Nephron progenitor cell (in vitro differentiated cells): ENCODE data around the gene PC.

Source experiments
- DNase-seq: peaks from one replicate; pipeline ENCODE4 v3.0.0; 2021
- H3K27ac Mint-ChIP-seq: 2 replicates; pipeline ENCODE4 v1.8.0; 2021; ENCODE audit warnings: mild to moderate bottlenecking, moderate library complexity, mixed read lengths
- H3K27me3 Mint-ChIP-seq: 2 replicates; pipeline ENCODE4 v1.8.0; 2021; ENCODE audit warnings: mild to moderate bottlenecking, low read depth, mixed read lengths; ENCODE audit not compliant: poor library complexity
- H3K36me3 Mint-ChIP-seq: 2 replicates; pipeline ENCODE4 v1.8.0; 2021; ENCODE audit warnings: low read depth, mixed read lengths
- H3K4me1 Mint-ChIP-seq: 2 replicates; pipeline ENCODE4 v1.8.0; 2021; ENCODE audit warnings: mixed read lengths
- H3K4me3 Mint-ChIP-seq: 2 replicates; pipeline ENCODE4 v1.8.0; 2021; ENCODE audit warnings: mild to moderate bottlenecking, moderate library complexity, mixed read lengths
- H3K9me3 Mint-ChIP-seq: 2 replicates; pipeline ENCODE4 v1.8.0; 2021; ENCODE audit warnings: mild to moderate bottlenecking, moderate library complexity, mixed read lengths
- TF ChIP-seq, protein P1 (sequence below): fragments of 200-600 bp; sonication (generic); IDR thresholded peaks from 2 replicates; pipeline ENCODE4 v1.5.0; 2021; ENCODE audit warnings: antibody characterized with exemption

The PC gene

DNA sequence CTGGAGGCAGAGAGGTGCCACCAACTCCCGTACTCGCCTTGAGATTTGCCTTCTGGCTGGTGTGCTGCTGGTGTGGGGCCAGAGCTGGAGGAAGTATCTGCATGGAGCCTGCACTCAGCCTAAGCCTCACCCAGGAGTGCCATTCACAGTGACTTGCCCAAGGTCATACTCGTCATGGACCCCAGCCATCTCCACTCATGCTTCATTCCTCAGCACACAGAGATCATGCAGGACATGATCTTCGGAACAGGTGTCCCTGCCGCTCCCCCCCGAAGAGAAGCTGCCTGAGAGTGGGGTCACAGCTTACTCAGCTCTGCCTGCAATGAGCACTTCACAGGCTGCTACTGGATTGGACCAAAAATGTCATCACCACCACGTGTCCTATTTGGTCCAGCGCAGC lies 49.0 kb downstream of the PC start:
- TF ChIP-seq, protein P1, sequence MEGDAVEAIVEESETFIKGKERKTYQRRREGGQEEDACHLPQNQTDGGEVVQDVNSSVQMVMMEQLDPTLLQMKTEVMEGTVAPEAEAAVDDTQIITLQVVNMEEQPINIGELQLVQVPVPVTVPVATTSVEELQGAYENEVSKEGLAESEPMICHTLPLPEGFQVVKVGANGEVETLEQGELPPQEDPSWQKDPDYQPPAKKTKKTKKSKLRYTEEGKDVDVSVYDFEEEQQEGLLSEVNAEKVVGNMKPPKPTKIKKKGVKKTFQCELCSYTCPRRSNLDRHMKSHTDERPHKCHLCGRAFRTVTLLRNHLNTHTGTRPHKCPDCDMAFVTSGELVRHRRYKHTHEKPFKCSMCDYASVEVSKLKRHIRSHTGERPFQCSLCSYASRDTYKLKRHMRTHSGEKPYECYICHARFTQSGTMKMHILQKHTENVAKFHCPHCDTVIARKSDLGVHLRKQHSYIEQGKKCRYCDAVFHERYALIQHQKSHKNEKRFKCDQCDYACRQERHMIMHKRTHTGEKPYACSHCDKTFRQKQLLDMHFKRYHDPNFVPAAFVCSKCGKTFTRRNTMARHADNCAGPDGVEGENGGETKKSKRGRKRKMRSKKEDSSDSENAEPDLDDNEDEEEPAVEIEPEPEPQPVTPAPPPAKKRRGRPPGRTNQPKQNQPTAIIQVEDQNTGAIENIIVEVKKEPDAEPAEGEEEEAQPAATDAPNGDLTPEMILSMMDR = no peak
- peaks cover 5% of the 10 kb centered on the region for H3K36me3 Mint-ChIP-seq
- no peaks in the 10 kb centered on the region for H3K9me3 Mint-ChIP-seq
- peaks cover 13% of the 10 kb centered on the region for H3K27me3 Mint-ChIP-seq
- peaks cover 89% of the 10 kb centered on the region for H3K4me1 Mint-ChIP-seq
- DNase-seq = no peak
- peak overlapping the region; percentile 57 for H3K4me3 Mint-ChIP-seq
- H3K27ac Mint-ChIP-seq = peak overlapping the region; percentile 32

DNA sequence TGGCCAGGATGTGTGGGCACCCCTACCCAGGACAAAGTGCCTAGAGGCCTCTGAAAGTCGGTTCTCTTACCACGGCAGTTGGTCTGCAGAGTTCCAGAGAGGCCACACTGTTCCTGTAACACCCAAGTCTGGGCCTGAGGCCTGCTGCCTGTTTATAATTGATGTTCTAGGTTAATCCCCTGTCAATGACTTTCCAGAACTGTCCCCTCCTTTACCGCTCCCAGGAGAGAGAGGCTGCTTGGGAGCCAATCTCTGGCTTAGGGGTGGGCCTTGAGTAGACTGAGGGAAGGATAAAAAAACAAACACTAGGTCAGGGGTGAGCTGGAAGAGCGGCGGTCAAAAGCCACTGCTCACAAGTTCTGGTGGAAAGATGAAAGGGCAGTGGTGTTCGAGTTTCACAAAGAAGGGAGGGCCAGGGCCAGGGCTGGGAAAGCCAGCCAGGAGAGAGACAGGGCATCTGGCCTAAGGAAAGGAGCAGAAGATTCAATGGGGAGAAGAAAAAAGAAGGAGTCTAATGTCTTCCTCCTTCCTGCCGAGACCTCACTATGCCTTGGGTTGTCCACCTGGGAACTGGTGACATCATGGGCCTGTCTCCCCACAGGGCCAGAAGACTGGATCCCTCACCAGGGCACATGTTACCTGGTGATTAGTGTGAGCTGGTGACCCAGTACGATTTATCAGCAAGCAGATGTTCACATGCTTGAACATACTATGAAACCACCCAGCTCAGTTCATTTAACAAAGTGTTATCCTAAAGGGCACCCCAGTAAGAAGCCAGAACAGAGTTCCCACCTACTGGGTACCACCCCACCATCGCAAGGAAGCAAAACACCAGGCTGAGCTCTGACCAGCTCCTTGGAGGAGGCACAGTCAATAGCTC lies 50.2 kb downstream of the PC start:
- Mint-ChIP-seq H3K4me1 (peaks cover 92% of the 10 kb centered on the region), H3K27me3 (peaks cover 13% of the 10 kb centered on the region), H3K9me3 (no peaks in the 10 kb centered on the region), H3K4me3 (peak overlapping the region; percentile 68), H3K27ac (peak overlapping the region; percentile 98), H3K36me3 (peaks cover 5% of the 10 kb centered on the region)
- DNase-seq = peak; percentile 49
- TF ChIP-seq, protein P1 = no peak

DNA sequence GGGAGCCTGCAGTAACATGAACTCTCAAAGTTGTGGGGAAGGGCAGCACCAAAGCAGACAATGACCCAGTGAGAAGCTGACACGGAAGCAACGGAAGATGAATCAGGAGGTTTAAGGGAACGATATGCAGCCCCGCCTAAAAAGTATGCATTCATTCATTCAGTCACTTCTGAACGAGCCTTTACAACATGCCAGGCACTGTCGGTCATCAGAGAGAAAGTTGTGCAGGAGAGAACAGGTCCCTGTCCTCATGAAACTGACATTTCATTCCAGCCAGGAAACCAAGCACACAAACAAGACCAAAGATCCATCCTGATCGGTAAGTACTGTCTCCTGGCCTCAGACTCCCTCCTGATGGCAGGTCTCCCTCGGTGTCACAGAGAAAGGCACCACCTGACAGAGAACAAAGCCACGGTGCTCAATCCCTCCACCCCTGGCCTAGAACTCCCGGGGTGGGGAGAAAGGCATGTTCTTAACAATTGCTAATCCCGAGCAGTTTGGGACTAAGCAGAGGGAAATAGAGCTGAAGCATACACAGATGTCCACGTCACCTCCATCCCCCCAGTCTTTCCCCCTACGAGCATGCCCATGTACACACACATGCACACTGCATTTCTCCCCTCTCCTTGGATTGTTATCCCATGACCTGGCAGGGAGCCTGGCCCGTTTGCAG lies 52.0 kb downstream of the PC start:
- DNase-seq = no peak
- Mint-ChIP-seq H3K9me3 (no peaks in the 10 kb centered on the region), H3K4me1 (peaks cover 83% of the 10 kb centered on the region), H3K36me3 (peaks cover 5% of the 10 kb centered on the region), H3K4me3 (no peak overlapping the region), H3K27me3 (peaks cover 19% of the 10 kb centered on the region), H3K27ac (no peak overlapping the region)
- TF ChIP-seq, protein P1 = no peak

DNA sequence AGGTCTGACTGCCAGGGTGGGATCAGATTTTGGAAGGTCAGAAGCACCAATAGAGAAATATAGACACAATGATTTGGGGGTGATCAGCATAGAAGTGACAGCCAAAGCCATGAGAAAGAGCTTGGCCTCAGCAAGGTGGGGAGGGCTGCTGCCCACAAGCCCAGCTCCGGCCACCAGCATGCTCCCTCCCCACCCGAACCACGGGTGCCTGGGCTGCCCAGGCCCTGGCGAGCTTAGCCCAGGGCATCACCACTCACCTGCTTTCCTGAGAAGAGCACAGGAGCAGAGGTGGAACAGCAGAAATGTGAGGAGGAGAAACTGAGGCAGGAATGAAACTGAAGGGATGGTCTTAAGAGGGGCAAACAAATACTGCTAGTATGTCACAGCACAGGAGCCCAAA lies 52.6 kb downstream of the PC start:
- H3K4me1 Mint-ChIP-seq = peaks cover 77% of the 10 kb centered on the region
- TF ChIP-seq, protein P1 = no peak
- H3K9me3 Mint-ChIP-seq = no peaks in the 10 kb centered on the region
- no peak overlapping the region for H3K27ac Mint-ChIP-seq
- H3K27me3 Mint-ChIP-seq = peaks cover 19% of the 10 kb centered on the region
- H3K4me3 Mint-ChIP-seq = no peak overlapping the region
- H3K36me3 Mint-ChIP-seq = peaks cover 5% of the 10 kb centered on the region
- no peak for DNase-seq

DNA sequence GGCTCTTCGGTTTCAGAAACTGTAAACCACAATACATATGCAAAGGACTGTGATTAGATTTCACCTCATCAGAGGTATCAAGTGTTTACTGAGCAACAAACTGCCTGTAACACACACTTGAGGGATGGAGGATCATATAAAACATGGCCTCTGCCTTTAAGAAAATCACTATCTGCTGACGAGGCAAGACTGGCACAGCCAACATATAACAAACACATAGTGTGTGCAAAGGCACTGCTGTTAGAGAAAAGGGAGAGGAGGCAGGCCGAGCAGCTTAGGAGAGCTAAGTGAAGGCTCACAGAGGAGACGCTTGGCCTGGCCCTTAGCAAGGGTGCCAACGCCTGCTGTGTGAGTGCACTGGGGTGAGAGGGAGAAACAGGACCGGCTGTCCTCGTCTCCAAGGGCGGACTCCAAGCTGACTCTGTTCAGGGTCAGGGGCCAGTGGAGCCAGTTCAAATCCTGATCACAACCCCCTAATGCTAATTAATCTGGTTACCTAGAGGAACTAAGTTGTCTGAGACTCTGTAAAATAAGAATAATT lies 53.1 kb downstream of the PC start:
- TF ChIP-seq, protein P1 = no peak
- H3K36me3 Mint-ChIP-seq = peaks cover 5% of the 10 kb centered on the region

More for the DNA sequence above, 53.1 kb downstream of the PC start:
- peaks cover 17% of the 10 kb centered on the region for H3K27me3 Mint-ChIP-seq
- H3K27ac Mint-ChIP-seq = no peak overlapping the region
- no peaks in the 10 kb centered on the region for H3K9me3 Mint-ChIP-seq
- no peak for DNase-seq
- no peak overlapping the region for H3K4me3 Mint-ChIP-seq
- H3K4me1 Mint-ChIP-seq = peaks cover 72% of the 10 kb centered on the region
